Esophagus squamous epithelium (tissue), 5 donors: ENCODE results near the gene RASGRP1. TPM values are rescaled to one million over a fixed set of nuclear protein-coding genes. Genes with fewer than 3 reads are reported as not detected.

Source experiments
- DNase-seq: peaks from one replicate; lab custom pipeline; 2025; lab: John Stamatoyannopoulos, UW
- H3K27ac ChIP-seq, 4 donors: fragments of 200-600 bp; sonication (generic); one replicate each; pipeline ENCODE4 v1.5.1; 2016 to 2019; ENCODE audit warnings: mild to moderate bottlenecking in 1 of 4
- H3K27me3 ChIP-seq, 4 donors: fragments of 200-600 bp; sonication (generic); 1 replicate in 3 of 4; 2 replicates in 1 of 4; pipeline versions ENCODE4 v1.5.1 to v1.6.0; 2017 to 2021; ENCODE audit warnings: antibody characterized with exemption in 1 of 4
- H3K36me3 ChIP-seq, 3 donors: fragments of 200-600 bp; sonication (generic); one replicate each; pipeline ENCODE4 v1.5.1; 2016 to 2019
- H3K4me1 ChIP-seq, 3 donors: fragments of 200-600 bp; sonication (generic); one replicate each; pipeline ENCODE4 v1.5.1; 2017 to 2019
- H3K4me3 ChIP-seq, 4 donors: fragments of 200-600 bp; sonication (generic); 1 replicate in 3 of 4; 2 replicates in 1 of 4; pipeline ENCODE4 v1.5.1; 2016 to 2019; ENCODE audit warnings: mild to moderate bottlenecking in 2 of 4, moderate library complexity in 1 of 4
- H3K9me3 ChIP-seq, 3 donors: fragments of 200-600 bp; sonication (generic); one replicate each; pipeline ENCODE4 v1.5.1; 2016 to 2019
- CTCF ChIP-seq, 6 experiments: fragments of 450-650 bp in 4 of 6; fragments of 200-600 bp in 2 of 6; sonication (generic) in 2 of 6; IDR thresholded peaks; one replicate each; pipeline ENCODE4 v1.5.1; 2016 to 2019; ENCODE audit warnings: antibody characterized with exemption in 6 of 6, mild to moderate bottlenecking in 4 of 6, moderate library complexity in 4 of 6
- POLR2A ChIP-seq, 4 donors: fragments of 450-650 bp; IDR thresholded peaks; one replicate each; pipeline ENCODE4 v1.6.1; 2017; ENCODE audit warnings: antibody characterized with exemption in 4 of 4, mild to moderate bottlenecking in 4 of 4, moderate library complexity in 3 of 4
- WGBS, 2 donors: methylation state at CpG; one replicate each; pipeline ENCODE4 v1.1.5; 2018; 5-methylcytosine and 5-hydroxymethylcytosine counted together
- intact Hi-C: fragments of 100-400 bp; cut with DNase I; formaldehyde crosslinking; loops from one replicate; pipeline ENCODE4 v1.15.0; 2022
- total RNA-seq, 4 donors: library from RNA; depleted of rRNA; stranded (reverse); fragments of >200 nt; gene quantifications; one replicate each; pipeline ENCODE4 v1.1.0, GENCODE V29; 2016
- donor health status: DM: yes; HTN: yes; CAD: no.

The RASGRP1 gene
- total RNA-seq, 4 donors from 2014 or later, result 9.2 to 16.0 (median 12.2) TPM

GRCh38 chr15:38459480-38459879 is 105.1 kb downstream of the RASGRP1 start:
- peaks cover 0 to 11% (median 0%) of the 10 kb centered on the region in 3 donors for H3K36me3 ChIP-seq
- no peaks in the 10 kb centered on the region for H3K9me3 ChIP-seq
- H3K4me3 ChIP-seq, result no peak overlapping the region
- H3K4me1 ChIP-seq, result peaks cover 0 to 19% (median 7%) of the 10 kb centered on the region in 3 donors
- TF ChIP-seq POLR2A (IDR thresholded peaks at IDR 0.05), result no peak
- no peak for TF ChIP-seq CTCF (IDR thresholded peaks at IDR 0.05)
- DNase-seq, result no peak
- intact Hi-C loops, result no loop called here
- H3K27me3 ChIP-seq, result no peaks in the 10 kb centered on the region
- 0 to 90% methylated on average over 1 to 4 of the region's 6 CpGs for WGBS, 2 donors
- no peak overlapping the region for H3K27ac ChIP-seq

DNA sequence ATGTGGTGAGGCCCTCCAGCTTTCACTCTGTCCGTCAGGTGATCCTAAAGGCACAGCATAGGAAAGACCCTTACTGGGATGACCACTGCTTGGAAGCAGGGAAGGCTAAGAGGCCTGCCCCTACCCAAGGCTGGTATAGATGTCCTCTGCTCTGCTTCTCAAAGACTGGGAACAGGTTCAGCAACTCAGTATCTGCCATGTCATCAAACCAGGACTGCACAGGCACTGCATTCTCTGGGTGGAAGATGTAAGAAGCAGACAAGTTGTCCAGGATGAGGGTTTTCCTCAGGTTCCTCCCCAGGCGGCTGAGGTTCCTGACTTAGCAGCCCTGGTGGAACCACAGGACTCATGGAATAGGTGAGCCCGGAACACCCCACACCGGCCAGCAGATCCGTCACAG is 106.0 kb downstream of the RASGRP1 start:
- H3K36me3 ChIP-seq, result peaks cover 0 to 11% (median 0%) of the 10 kb centered on the region in 3 donors
- TF ChIP-seq POLR2A (IDR thresholded peaks at IDR 0.05), result no peak
- no peak overlapping the region for H3K27ac ChIP-seq
- no peaks in the 10 kb centered on the region for H3K27me3 ChIP-seq
- H3K4me3 ChIP-seq, result no peak overlapping the region
- no peaks in the 10 kb centered on the region for H3K9me3 ChIP-seq
- intact Hi-C loops, result no loop called here
- DNase-seq, result no peak
- H3K4me1 ChIP-seq, result peaks cover 0 to 19% (median 7%) of the 10 kb centered on the region in 3 donors
- 100% methylated on average over 1 of the region's 5 CpGs for WGBS, 2 donors

GRCh38 chr15:38455092-38455491 is 109.5 kb downstream of the RASGRP1 start:
- peak overlapping the region in 1 of 4 donors; percentile 95 for H3K27ac ChIP-seq
- TF ChIP-seq POLR2A (IDR thresholded peaks at IDR 0.05) (no peak), CTCF (IDR thresholded peaks at IDR 0.05) (no peak)

GRCh38 chr15:38454696-38455090 is 109.9 kb downstream of the RASGRP1 start:
- Histone ChIP-seq H3K4me3 (peak overlapping the region; percentile 63 to 99 (median 84)), H3K36me3 (peaks cover 0 to 11% (median 0%) of the 10 kb centered on the region in 3 donors), H3K27me3 (no peaks in the 10 kb centered on the region), H3K9me3 (no peaks in the 10 kb centered on the region), H3K27ac (peak overlapping the region; percentile 82 to 95 (median 94)), H3K4me1 (peaks cover 0 to 19% (median 7%) of the 10 kb centered on the region in 3 donors)
- intact Hi-C loops, result no loop called here
- TF ChIP-seq POLR2A (IDR thresholded peaks at IDR 0.05) (no peak), CTCF (IDR thresholded peaks at IDR 0.05) (no peak)
- DNase-seq, result no peak
- WGBS, 2 donors, result 1% methylated on average over 12 of the region's 12 CpGs

More at GRCh38 chr15:38455092-38455491, 109.5 kb downstream of the RASGRP1 start:
- Histone ChIP-seq H3K4me1 (peaks cover 0 to 19% (median 7%) of the 10 kb centered on the region in 3 donors), H3K4me3 (peak overlapping the region; percentile 63 to 99 (median 84)), H3K27me3 (no peaks in the 10 kb centered on the region), H3K36me3 (peaks cover 0 to 11% (median 0%) of the 10 kb centered on the region in 3 donors), H3K9me3 (no peaks in the 10 kb centered on the region)
- no peak for DNase-seq
- WGBS, 2 donors, result 5 to 9% methylated on average over 4 of the region's 4 CpGs
- intact Hi-C loops, result no loop called here

GRCh38 chr15:38453971-38454695 is 110.5 kb downstream of the RASGRP1 start, which contains the start of gene FAM98B:
Gene FAM98B (plus strand): TSS chr15:38454127. CDS start chr15:38454162, 35 bp downstream.
- DNase-seq, result peak; percentile 41
- H3K27me3 ChIP-seq, result no peaks in the 10 kb centered on the region
- intact Hi-C loops, result no loop called here
- H3K36me3 ChIP-seq, result peaks cover 0 to 8% (median 0%) of the 10 kb centered on the region in 3 donors
- 0% methylated on average over 28 of the region's 49 CpGs for WGBS, 2 donors
- H3K9me3 ChIP-seq, result no peaks in the 10 kb centered on the region
- peak in 1 of 6 experiments; percentile 10 for TF ChIP-seq CTCF (IDR thresholded peaks at IDR 0.05)
- TF ChIP-seq POLR2A (IDR thresholded peaks at IDR 0.05), result peak in 2 of 4 donors; percentile 22 to 34
- H3K27ac ChIP-seq, result peak within 1 kb of the TSS; percentile 82 to 95 (median 94)
- H3K4me1 ChIP-seq, result peaks cover 0 to 19% (median 7%) of the 10 kb centered on the region in 3 donors
- H3K4me3 ChIP-seq, result peak within 1 kb of the TSS; percentile 63 to 99 (median 84)
